ENCODE results near the gene KLK15.

Gene KLK15

GRCh38 chr19:50776131-50776530 is 57.2 kb downstream of the KLK15 start:
- no peak for DNase-seq (ENCODE audit: low read depth in 2 of 2)
